ENCODE measurements around the gene IFT88. TPM values are rescaled to one million over a fixed set of nuclear protein-coding genes. Genes with fewer than 3 reads are reported as not detected.

Gene IFT88
- total RNA-seq, 1 donor: 20.3 TPM

- H3K27me3 ChIP-seq (ENCODE audit: insufficient read depth, low read length): no peaks in the 10 kb centered on the region
- H3K79me2 ChIP-seq (ENCODE audit: insufficient read depth, low read length): no peaks in the 10 kb centered on the region
- H3K36me3 ChIP-seq (ENCODE audit: insufficient read depth, low read length): peaks cover 10% of the 10 kb centered on the region
- peaks cover 10% of the 10 kb centered on the region for H3K4me1 ChIP-seq (ENCODE audit: insufficient read depth, low read length)
- TF ChIP-seq CTCF (IDR thresholded peaks at IDR 0.05; ENCODE audit: extremely low read depth, low read depth, low read length): no peak
- no peak overlapping the region for H3K4me3 ChIP-seq (ENCODE audit: insufficient read depth, low read length)
- H4K20me1 ChIP-seq (ENCODE audit: insufficient read depth, low read length): no peaks in the 10 kb centered on the region
- no peaks in the 10 kb centered on the region for H3K9me3 ChIP-seq (ENCODE audit: low read depth, low read length)
- DNase-seq (ENCODE audit: insufficient read length, low spot score, missing footprints): no peak
- H3K27ac ChIP-seq (ENCODE audit: low read depth, low read length): no peak overlapping the region
- H3K4me2 ChIP-seq (ENCODE audit: insufficient read depth, low read length): no peak overlapping the region
- H2AFZ ChIP-seq (ENCODE audit: low read length): no peak overlapping the region
Measured at GRCh38 chr13:20607015-20607414, 40.1 kb downstream of the IFT88 start.

GRCh38 chr13:20608438-20609020, 41.6 kb downstream of the IFT88 start:
- no peaks in the 10 kb centered on the region for H3K27me3 ChIP-seq (ENCODE audit: insufficient read depth, low read length)
- peak; percentile 10 for DNase-seq (ENCODE audit: insufficient read length, low spot score, missing footprints)
- peak overlapping the region; percentile 44 for H2AFZ ChIP-seq (ENCODE audit: low read length)
- H3K4me1 ChIP-seq (ENCODE audit: insufficient read depth, low read length): peaks cover 10% of the 10 kb centered on the region
- H3K79me2 ChIP-seq (ENCODE audit: insufficient read depth, low read length): no peaks in the 10 kb centered on the region
- no peak for TF ChIP-seq CTCF (IDR thresholded peaks at IDR 0.05; ENCODE audit: extremely low read depth, low read depth, low read length)
- H3K9me3 ChIP-seq (ENCODE audit: low read depth, low read length): no peaks in the 10 kb centered on the region
- no peak overlapping the region for H3K4me3 ChIP-seq (ENCODE audit: insufficient read depth, low read length)
- peak overlapping the region; percentile 68 for H3K27ac ChIP-seq (ENCODE audit: low read depth, low read length)
- H3K4me2 ChIP-seq (ENCODE audit: insufficient read depth, low read length): peak overlapping the region; percentile 66
- peaks cover 10% of the 10 kb centered on the region for H3K36me3 ChIP-seq (ENCODE audit: insufficient read depth, low read length)
- H4K20me1 ChIP-seq (ENCODE audit: insufficient read depth, low read length): no peaks in the 10 kb centered on the region

- Histone ChIP-seq H2AFZ (ENCODE audit: low read length) (peak overlapping the region; percentile 44), H3K79me2 (ENCODE audit: insufficient read depth, low read length) (no peaks in the 10 kb centered on the region), H3K4me3 (ENCODE audit: insufficient read depth, low read length) (no peak overlapping the region), H3K27ac (ENCODE audit: low read depth, low read length) (peak overlapping the region; percentile 68), H3K9me3 (ENCODE audit: low read depth, low read length) (no peaks in the 10 kb centered on the region), H3K36me3 (ENCODE audit: insufficient read depth, low read length) (peaks cover 10% of the 10 kb centered on the region), H3K4me1 (ENCODE audit: insufficient read depth, low read length) (peaks cover 10% of the 10 kb centered on the region), H3K27me3 (ENCODE audit: insufficient read depth, low read length) (no peaks in the 10 kb centered on the region), H4K20me1 (ENCODE audit: insufficient read depth, low read length) (no peaks in the 10 kb centered on the region), H3K4me2 (ENCODE audit: insufficient read depth, low read length) (peak overlapping the region; percentile 66)
- no peak for TF ChIP-seq CTCF (IDR thresholded peaks at IDR 0.05; ENCODE audit: extremely low read depth, low read depth, low read length)
- DNase-seq (ENCODE audit: insufficient read length, low spot score, missing footprints): peak; percentile 82
Measured at GRCh38 chr13:20609145-20609544, 42.2 kb downstream of the IFT88 start.

- Histone ChIP-seq H3K9me3 (ENCODE audit: low read depth, low read length) (no peaks in the 10 kb centered on the region), H3K4me1 (ENCODE audit: insufficient read depth, low read length) (peaks cover 10% of the 10 kb centered on the region), H3K4me2 (ENCODE audit: insufficient read depth, low read length) (no peak overlapping the region), H3K27ac (ENCODE audit: low read depth, low read length) (no peak overlapping the region), H2AFZ (ENCODE audit: low read length) (no peak overlapping the region), H4K20me1 (ENCODE audit: insufficient read depth, low read length) (no peaks in the 10 kb centered on the region), H3K36me3 (ENCODE audit: insufficient read depth, low read length) (peaks cover 10% of the 10 kb centered on the region), H3K27me3 (ENCODE audit: insufficient read depth, low read length) (no peaks in the 10 kb centered on the region), H3K79me2 (ENCODE audit: insufficient read depth, low read length) (no peaks in the 10 kb centered on the region), H3K4me3 (ENCODE audit: insufficient read depth, low read length) (no peak overlapping the region)
- no peak for TF ChIP-seq CTCF (IDR thresholded peaks at IDR 0.05; ENCODE audit: extremely low read depth, low read depth, low read length)
- no peak for DNase-seq (ENCODE audit: insufficient read length, low spot score, missing footprints)
Measured at GRCh38 chr13:20610006-20610405, 43.0 kb downstream of the IFT88 start.
